ENCODE data around the gene LAIR2.

GRCh38 chr19:54521022-54521859 is 18.6 kb downstream of the LAIR2 start:
- TF ChIP-seq EP300 (IDR thresholded peaks at IDR 0.05; ENCODE audit: low read depth) (no peak), POLR2AphosphoS5 (IDR thresholded peaks at IDR 0.05) (no peak)
